Stomach (tissue), 19 donors: ENCODE data around the gene IREB2. TPM values are rescaled to one million over a fixed set of nuclear protein-coding genes. Genes with fewer than 3 reads are reported as not detected.
A peak's percentile ranks its signal among the peaks of the same experiment; 100 is the strongest.

ENCODE experiments used
- DNase-seq, 2 donors: peaks; one replicate each; pipeline versions ENCODE4 v3.0.0 to v3.0.0-alpha.2; 2013 to 2019
- H3K27ac ChIP-seq, 5 donors: fragments of 200-600 bp in 4 of 5; sonication (generic) in 4 of 5; one replicate each; pipeline ENCODE4 v1.5.1; 2013 to 2019; ENCODE audit warnings: mild to moderate bottlenecking in 1 of 5, moderate library complexity in 1 of 5
- H3K27me3 ChIP-seq, 3 donors: fragments of 200-600 bp; sonication (generic); one replicate each; pipeline ENCODE4 v1.5.1; 2017 to 2019; ENCODE audit warnings: mixed run types in 1 of 3
- H3K36me3 ChIP-seq, 4 donors: fragments of 200-600 bp; sonication (generic); 1 replicate in 3 of 4; 2 replicates in 1 of 4; pipeline ENCODE4 v1.5.1; 2016 to 2019
- H3K4me1 ChIP-seq, 4 donors: fragments of 200-600 bp; sonication (generic); one replicate each; pipeline ENCODE4 v1.5.1; 2016 to 2019
- H3K4me3 ChIP-seq, 4 donors: fragments of 200-600 bp; sonication (generic) in 3 of 4; one replicate each; pipeline ENCODE4 v1.5.1; 2016 to 2019; ENCODE audit warnings: mild to moderate bottlenecking in 1 of 4
- H3K9me3 ChIP-seq, 4 donors: fragments of 200-600 bp; sonication (generic); one replicate each; pipeline ENCODE4 v1.5.1; 2016 to 2019
- CTCF ChIP-seq, 7 experiments: fragments of 450-650 bp in 4 of 7; fragments of 200-600 bp in 3 of 7; sonication (generic) in 3 of 7; IDR thresholded peaks; one replicate each; pipeline ENCODE4 v1.5.1; 2016 to 2019; ENCODE audit warnings: antibody characterized with exemption in 7 of 7, control low read depth in 2 of 7, mild to moderate bottlenecking in 1 of 7
- EP300 ChIP-seq: sonication (generic); formaldehyde crosslinking; IDR thresholded peaks from one replicate; pipeline ENCODE4 v1.6.1; 2017; ENCODE audit warnings: antibody characterized with exemption
- POLR2A ChIP-seq, 4 donors: fragments of 450-650 bp; IDR thresholded peaks; one replicate each; pipeline ENCODE4 v1.6.1; 2016; ENCODE audit warnings: antibody characterized with exemption in 4 of 4, control low read depth in 2 of 4, mild to moderate bottlenecking in 1 of 4, moderate library complexity in 1 of 4
- POLR2AphosphoS5 ChIP-seq, 3 donors: sonication (generic); formaldehyde crosslinking; IDR thresholded peaks; one replicate each; pipeline ENCODE4 v1.6.1; 2016; ENCODE audit warnings: antibody characterized with exemption in 3 of 3
- WGBS, 5 donors: extraction: QIAGEN DNeasy Blood & Tissue Kit in 3 of 5; methylation state at CpG; one replicate each; pipeline versions ENCODE4 v1.1.5 to v1.1.7; 2013 to 2018; 5-methylcytosine and 5-hydroxymethylcytosine counted together
- intact Hi-C: fragments of 100-400 bp; cut with DNase I; formaldehyde crosslinking; loops from one replicate; pipeline ENCODE4 v1.15.1; 2023; ENCODE audit warnings: low total_unique reads
- long read RNA-seq, 10 donors: transcript quantifications; one replicate each; lab custom pipeline, GENCODE V29; 2026
- polyA plus RNA-seq, 3 donors: library from polyadenylated mRNA; stranded (reverse); fragments of 200-250 nt; gene quantifications; one replicate each; pipeline ENCODE4 v1.2.3, GENCODE V29; 2013
- total RNA-seq, 5 donors: library from RNA; depleted of rRNA; stranded (reverse); fragments of >200 nt; gene quantifications; one replicate each; pipeline versions ENCODE4 v1.1.0 to v1.2.3, GENCODE V29; 2014 to 2016
- donor health status: healthy with polysubstance abuse.
- donor health status: Bipolar disorder and iron deficiency.
- donor health status: healthy.

Gene IREB2
- total RNA-seq (100 to 1,000 TPM in 4 of 5 donors, 10 to 100 TPM in 1; 34.1 to 248 (median 130) TPM), polyA plus RNA-seq (1 to 10 TPM; 7.0 to 9.0 (median 8.5) TPM)
- long read RNA-seq, donor 1, full-length matches to known transcripts = 1 of 1 reads
- long read RNA-seq, donor 1, partial matches to known transcripts = 0 of 1 reads
- long read RNA-seq, donor 1, other reads (novel, unspliced or antisense) = 0 of 1 reads
- long read RNA-seq, donor 2, full-length matches to known transcripts = 5 of 5 reads
- long read RNA-seq, donor 2, partial matches to known transcripts = 0 of 5 reads
- long read RNA-seq, donor 2, other reads (novel, unspliced or antisense) = 0 of 5 reads
- long read RNA-seq, donor 3, full-length matches to known transcripts = 1 of 1 reads
- long read RNA-seq, donor 3, partial matches to known transcripts = 0 of 1 reads
- long read RNA-seq, donor 3, other reads (novel, unspliced or antisense) = 0 of 1 reads
- long read RNA-seq, donor 4 = 0 reads
- long read RNA-seq, donor 5, full-length matches to known transcripts = 6 of 6 reads
- long read RNA-seq, donor 5, partial matches to known transcripts = 0 of 6 reads
- long read RNA-seq, donor 5, other reads (novel, unspliced or antisense) = 0 of 6 reads
- long read RNA-seq, donor 6 = 0 reads
- long read RNA-seq, donor 7, full-length matches to known transcripts = 3 of 3 reads
- long read RNA-seq, donor 7, partial matches to known transcripts = 0 of 3 reads
- long read RNA-seq, donor 7, other reads (novel, unspliced or antisense) = 0 of 3 reads
- long read RNA-seq, donor 8, full-length matches to known transcripts = 6 of 6 reads
- long read RNA-seq, donor 8, partial matches to known transcripts = 0 of 6 reads
- long read RNA-seq, donor 8, other reads (novel, unspliced or antisense) = 0 of 6 reads
- long read RNA-seq, donor 9, full-length matches to known transcripts = 3 of 3 reads
- long read RNA-seq, donor 9, partial matches to known transcripts = 0 of 3 reads
- long read RNA-seq, donor 9, other reads (novel, unspliced or antisense) = 0 of 3 reads
- long read RNA-seq, donor 10, full-length matches to known transcripts = 1 of 1 reads
- long read RNA-seq, donor 10, partial matches to known transcripts = 0 of 1 reads
- long read RNA-seq, donor 10, other reads (novel, unspliced or antisense) = 0 of 1 reads

- H3K4me1 ChIP-seq = peaks cover 22 to 51% (median 43%) of the 10 kb centered on the region in 4 donors
- H3K27me3 ChIP-seq = no peaks in the 10 kb centered on the region
- no peaks in the 10 kb centered on the region for H3K9me3 ChIP-seq
- intact Hi-C loops = no loop called here
- peak within 1 kb of the TSS; percentile 86 to 97 (median 95) for H3K27ac ChIP-seq
- DNase-seq = peak; percentile 97 to 99
- 0 to 1% (median 0%) methylated on average over 59 to 78 of the region's 78 CpGs for WGBS, 5 donors
- TF ChIP-seq POLR2A (IDR thresholded peaks at IDR 0.05) (no peak), CTCF (IDR thresholded peaks at IDR 0.05) (no peak), EP300 (no peak), POLR2AphosphoS5 (IDR thresholded peaks at IDR 0.05) (peak in 2 of 3 donors; percentile 50 to 91)
- H3K36me3 ChIP-seq = peaks cover 0 to 33% (median 29%) of the 10 kb centered on the region in 4 donors
- H3K4me3 ChIP-seq = peak within 1 kb of the TSS; percentile 92 to 97 (median 94)
Measured at GRCh38 chr15:78437762-78438618, at the start of gene IREB2. IREB2 (plus strand) TSS chr15:78438216; CDS start chr15:78438338, 122 bp downstream.

- intact Hi-C loops = no loop called here
- DNase-seq = peak in 1 of 2 donors; percentile 14
- H3K27ac ChIP-seq = no peak overlapping the region
- H3K4me1 ChIP-seq = no peaks in the 10 kb centered on the region
- no peak overlapping the region for H3K4me3 ChIP-seq
- H3K9me3 ChIP-seq = no peaks in the 10 kb centered on the region
- H3K27me3 ChIP-seq = peaks cover 0 to 26% (median 5%) of the 10 kb centered on the region in 3 donors
- no peak for TF ChIP-seq CTCF (IDR thresholded peaks at IDR 0.05)
- 77 to 85% (median 83%) methylated on average over 12 of the region's 12 CpGs for WGBS, 5 donors
- H3K36me3 ChIP-seq = no peaks in the 10 kb centered on the region
Measured at GRCh38 chr15:78388865-78389264, 49.2 kb upstream of the IREB2 start.

- 49 to 79% (median 72%) methylated on average over 4 to 7 of the region's 7 CpGs for WGBS, 5 donors
- H3K9me3 ChIP-seq = no peaks in the 10 kb centered on the region
- no peaks in the 10 kb centered on the region for H3K36me3 ChIP-seq
- intact Hi-C loops = no loop called here
- H3K27me3 ChIP-seq = peaks cover 0 to 22% (median 5%) of the 10 kb centered on the region in 3 donors
- DNase-seq = peak; percentile 10 to 68
- H3K4me3 ChIP-seq = no peak overlapping the region
- TF ChIP-seq POLR2AphosphoS5 (IDR thresholded peaks at IDR 0.05) = no peak
- TF ChIP-seq CTCF (IDR thresholded peaks at IDR 0.05) = no peak
- TF ChIP-seq POLR2A (IDR thresholded peaks at IDR 0.05) = no peak
- no peak for TF ChIP-seq EP300
- no peaks in the 10 kb centered on the region for H3K4me1 ChIP-seq
- H3K27ac ChIP-seq = no peak overlapping the region
Measured at GRCh38 chr15:78389322-78389721, 48.7 kb upstream of the IREB2 start.
